ENCODE measurements around the gene CYP19A1.
"Not testable (repeated sequence)": the region's sequence is repeated elsewhere in the genome, so short reads cannot be mapped to it uniquely, and the experiment has no call there.

The CYP19A1 gene

GRCh38 chr15:51289290-51289689 is 49.1 kb downstream of the CYP19A1 start:
- DNase-seq (ENCODE audit: low read depth) = no peak
- H3K4me3 ChIP-seq (ENCODE audit: low read depth, low read length) = no peak overlapping the region
- TF ChIP-seq CTCF (IDR thresholded peaks at IDR 0.05; ENCODE audit: insufficient read depth, low read depth, low read length, missing control alignments) = no peak

- TF ChIP-seq CTCF (IDR thresholded peaks at IDR 0.05; ENCODE audit: insufficient read depth, low read depth, low read length, missing control alignments) = no peak
- no peak overlapping the region for H3K4me3 ChIP-seq (ENCODE audit: low read depth, low read length)
- no peak for DNase-seq (ENCODE audit: low read depth)
These were observed 50.0 kb downstream of the CYP19A1 start for GRCh38 chr15:51288143-51289065.

GRCh38 chr15:51286816-51287215 is 51.6 kb downstream of the CYP19A1 start:
- H3K4me3 ChIP-seq (ENCODE audit: low read depth, low read length) = no peak overlapping the region
- TF ChIP-seq CTCF (IDR thresholded peaks at IDR 0.05; ENCODE audit: insufficient read depth, low read depth, low read length, missing control alignments) = peak; percentile 14
- DNase-seq (ENCODE audit: low read depth) = peak; percentile 19

- TF ChIP-seq CTCF (IDR thresholded peaks at IDR 0.05; ENCODE audit: insufficient read depth, low read depth, low read length, missing control alignments) = no peak
- DNase-seq (ENCODE audit: low read depth) = no peak
- no peak overlapping the region for H3K4me3 ChIP-seq (ENCODE audit: low read depth, low read length)
These were observed 53.0 kb downstream of the CYP19A1 start for GRCh38 chr15:51285399-51285798.

GRCh38 chr15:51284871-51285270 is 53.5 kb downstream of the CYP19A1 start:
- TF ChIP-seq CTCF (IDR thresholded peaks at IDR 0.05; ENCODE audit: insufficient read depth, low read depth, low read length, missing control alignments) = no peak
- peak; percentile 11 for DNase-seq (ENCODE audit: low read depth)
- H3K4me3 ChIP-seq (ENCODE audit: low read depth, low read length) = no peak overlapping the region

GRCh38 chr15:51283026-51283425 is 55.4 kb downstream of the CYP19A1 start:
- peak; percentile 26 for TF ChIP-seq CTCF (IDR thresholded peaks at IDR 0.05; ENCODE audit: insufficient read depth, low read depth, low read length, missing control alignments)
- no peak overlapping the region for H3K4me3 ChIP-seq (ENCODE audit: low read depth, low read length)
- DNase-seq (ENCODE audit: low read depth) = peak; percentile 50

- H3K4me3 ChIP-seq (ENCODE audit: low read depth, low read length) = not testable (repeated sequence)
- peak; percentile 33 for DNase-seq (ENCODE audit: low read depth)
These were observed 56.2 kb downstream of the CYP19A1 start for GRCh38 chr15:51282241-51282640.
